NCI-H187 (cell line): ENCODE results near the gene GPATCH2L.

Experiments used
- DNase-seq, 2 experiments: peaks; one replicate each; lab custom pipeline; 2025; lab: John Stamatoyannopoulos, UW

The GPATCH2L gene

GRCh38 chr14:76196980-76197695, 45.4 kb downstream of the GPATCH2L start:
- DNase-seq, result no peak

GRCh38 chr14:76201162-76201561, 49.4 kb downstream of the GPATCH2L start:
- DNase-seq, result no peak

- no peak for DNase-seq
Observed at GRCh38 chr14:76203086-76204001, 51.6 kb downstream of the GPATCH2L start.

GRCh38 chr14:76204461-76205230, 52.9 kb downstream of the GPATCH2L start:
- no peak for DNase-seq

GRCh38 chr14:76205708-76206107, 54.0 kb downstream of the GPATCH2L start:
- no peak for DNase-seq

GRCh38 chr14:76208340-76208739, 56.6 kb downstream of the GPATCH2L start:
- no peak for DNase-seq

- DNase-seq, result no peak
Observed at GRCh38 chr14:76212242-76212641, 60.5 kb downstream of the GPATCH2L start.

GRCh38 chr14:76217179-76217578, 65.5 kb downstream of the GPATCH2L start:
- DNase-seq, result no peak

- DNase-seq, result no peak
Observed at GRCh38 chr14:76218662-76219061, 66.9 kb downstream of the GPATCH2L start.

GRCh38 chr14:76219873-76220272, 68.2 kb downstream of the GPATCH2L start:
- DNase-seq, result no peak

GRCh38 chr14:76227450-76228050, 75.8 kb downstream of the GPATCH2L start:
- DNase-seq, result no peak

- no peak for DNase-seq
Observed at GRCh38 chr14:76228138-76228537, 76.4 kb downstream of the GPATCH2L start.

- DNase-seq, result no peak
Observed at GRCh38 chr14:76232800-76233199, 81.1 kb downstream of the GPATCH2L start.

- DNase-seq, result no peak
Observed at GRCh38 chr14:76235628-76236027, 83.9 kb downstream of the GPATCH2L start.

GRCh38 chr14:76236172-76237130, 84.7 kb downstream of the GPATCH2L start:
- no peak for DNase-seq

- no peak for DNase-seq
Observed at GRCh38 chr14:76237349-76237990, 85.7 kb downstream of the GPATCH2L start.

- DNase-seq, result no peak
Observed at GRCh38 chr14:76245097-76245496, 93.4 kb downstream of the GPATCH2L start.

- DNase-seq, result no peak
Observed at GRCh38 chr14:76250302-76250701, 98.6 kb downstream of the GPATCH2L start.

- no peak for DNase-seq
Observed at GRCh38 chr14:76252471-76252870, 100.7 kb downstream of the GPATCH2L start.

- DNase-seq, result no peak
Observed at GRCh38 chr14:76253111-76253510, 101.4 kb downstream of the GPATCH2L start.
